GM19099 (cell line): ENCODE measurements around the gene RPUSD1.

Source experiments
- POLR2A ChIP-seq: IDR thresholded peaks from 3 replicates; pipeline ENCODE4 v1.6.1; 2011; ENCODE audit warnings: low read depth; ENCODE audit not compliant: insufficient read length; ENCODE audit errors: extremely low read depth

RPUSD1 gene

GRCh38 chr16:767743-768235 lies 20.4 kb downstream of the RPUSD1 start:
- no peak for TF ChIP-seq POLR2A

GRCh38 chr16:766820-767640 lies 21.2 kb downstream of the RPUSD1 start:
- TF ChIP-seq POLR2A: no peak

DNA sequence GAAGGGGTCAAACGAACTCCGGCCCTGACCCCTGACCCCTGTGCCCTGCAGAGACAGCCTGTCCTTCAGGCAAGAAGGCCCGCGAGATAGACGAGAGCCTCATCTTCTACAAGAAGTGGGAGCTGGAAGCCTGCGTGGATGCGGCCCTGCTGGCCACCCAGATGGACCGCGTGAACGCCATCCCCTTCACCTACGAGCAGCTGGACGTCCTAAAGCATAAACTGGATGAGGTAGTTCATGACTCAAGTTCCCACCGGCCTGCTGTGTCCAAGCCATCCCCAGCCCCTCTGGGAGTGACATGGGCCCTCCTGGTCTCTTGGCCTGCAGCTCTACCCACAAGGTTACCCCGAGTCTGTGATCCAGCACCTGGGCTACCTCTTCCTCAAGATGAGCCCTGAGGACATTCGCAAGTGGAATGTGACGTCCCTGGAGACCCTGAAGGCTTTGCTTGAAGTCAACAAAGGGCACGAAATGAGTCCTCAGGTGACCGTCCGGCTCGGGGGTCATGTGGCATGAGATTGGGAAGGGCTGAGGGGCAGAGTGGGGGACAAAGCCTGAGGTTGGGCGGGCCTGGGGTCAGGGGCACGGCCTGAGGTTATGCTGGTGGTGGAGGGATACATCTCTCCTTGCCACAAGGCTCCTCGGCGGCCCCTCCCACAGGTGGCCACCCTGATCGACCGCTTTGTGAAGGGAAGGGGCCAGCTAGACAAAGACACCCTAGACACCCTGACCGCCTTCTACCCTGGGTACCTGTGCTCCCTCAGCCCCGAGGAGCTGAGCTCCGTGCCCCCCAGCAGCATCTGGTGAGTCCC lies 22.0 kb downstream of the RPUSD1 start:
- TF ChIP-seq POLR2A: no peak

- no peak for TF ChIP-seq POLR2A
Observed at GRCh38 chr16:765488-765865, 22.7 kb downstream of the RPUSD1 start.

- TF ChIP-seq POLR2A: no peak
Observed at GRCh38 chr16:764848-765487, 23.2 kb downstream of the RPUSD1 start.

- TF ChIP-seq POLR2A: no peak
Observed at GRCh38 chr16:764184-764750, 23.9 kb downstream of the RPUSD1 start.

GRCh38 chr16:763369-764183 lies 24.6 kb downstream of the RPUSD1 start:
- no peak for TF ChIP-seq POLR2A

- no peak for TF ChIP-seq POLR2A
Observed at GRCh38 chr16:762595-763268, 25.4 kb downstream of the RPUSD1 start.

DNA sequence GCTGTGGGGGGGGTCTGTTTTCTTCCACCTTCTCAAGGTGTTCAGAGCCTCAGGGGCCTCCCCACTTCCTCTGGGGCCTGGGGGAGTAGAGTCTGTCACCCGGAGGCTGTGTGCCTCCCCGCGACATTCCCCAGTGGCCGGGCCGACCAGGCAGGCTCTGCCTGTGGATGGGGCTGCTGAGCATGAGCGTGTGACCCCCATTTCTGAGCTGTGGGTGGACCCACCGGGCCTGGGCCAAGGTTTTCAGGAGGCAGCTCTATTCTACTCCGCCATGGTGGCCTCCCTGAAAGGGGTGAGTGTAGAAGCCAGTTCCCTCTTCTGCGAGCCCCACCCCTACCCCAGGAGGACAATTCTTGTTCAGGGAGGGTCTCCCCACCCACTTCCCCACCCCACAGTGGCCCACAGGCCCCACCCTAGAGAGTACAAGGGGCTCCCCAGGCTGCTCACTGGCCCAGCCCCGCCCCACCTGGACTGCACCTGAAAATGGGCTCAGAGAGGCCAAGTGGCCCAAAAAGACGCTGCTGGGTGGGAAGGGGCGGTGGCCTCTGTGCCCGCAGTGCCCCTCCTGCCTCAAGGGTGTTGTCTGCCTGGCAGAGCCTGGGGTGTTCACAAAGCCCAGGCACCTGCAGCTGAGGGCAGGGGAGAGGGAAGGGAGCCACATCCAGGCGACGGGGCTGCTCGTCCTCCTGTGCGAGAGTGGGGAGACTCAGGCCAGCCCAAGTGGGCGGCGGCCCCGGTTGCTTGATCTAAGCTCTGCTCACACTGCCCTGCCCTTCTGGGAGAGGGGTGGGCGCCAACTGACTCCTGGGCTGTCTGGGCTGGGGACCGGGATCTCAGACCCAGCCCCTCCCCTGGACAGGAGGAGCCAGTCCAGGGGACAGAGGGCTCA lies 26.3 kb downstream of the RPUSD1 start:
- no peak for TF ChIP-seq POLR2A

- TF ChIP-seq POLR2A: no peak
Observed at GRCh38 chr16:760545-761343, 27.4 kb downstream of the RPUSD1 start, which contains the start of gene MSLN. TSS of gene MSLN (plus strand) at chr16:760734. CDS start at chr16:762681, 1,947 bp downstream.

DNA sequence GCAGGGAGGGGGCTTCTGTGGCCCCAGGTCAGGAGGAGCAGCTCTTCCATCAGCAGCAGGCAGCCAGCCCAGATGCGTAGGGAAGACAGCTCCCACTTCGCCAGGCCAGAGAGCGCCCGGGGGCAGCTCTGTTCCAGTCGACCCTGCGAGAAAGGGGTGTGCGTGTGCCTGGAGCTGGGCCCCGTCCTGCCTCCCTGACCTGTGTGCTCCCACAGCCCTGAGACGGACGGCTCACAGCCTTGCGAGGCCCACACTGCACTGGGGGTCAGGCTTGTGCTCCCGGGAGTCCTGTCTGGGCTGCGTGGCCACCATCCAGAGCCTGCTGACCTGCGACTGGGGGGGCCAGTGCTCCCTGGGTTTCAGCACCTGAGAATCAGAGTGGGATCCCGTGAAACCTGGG lies 28.1 kb downstream of the RPUSD1 start:
- no peak for TF ChIP-seq POLR2A
